A549 (cell line): ENCODE data around the gene MPP3. TPM values are rescaled to one million over a fixed set of nuclear protein-coding genes. Genes with fewer than 3 reads are reported as not detected.

Experiments used
- ATAC-seq, 2 experiments: fragments of 200-7000 bp in 1 of 2; fragments of >200 bp in 1 of 2; cut with Nextera tagmentation in 1 of 2; cut with Tn5 transposase in 1 of 2; 3 replicates each; pipeline versions ENCODE4 v1.8.0 to v1.9.1; 2018 to 2020; ENCODE audit warnings: mild to moderate bottlenecking in 1 of 2, moderate library complexity in 1 of 2
- CTCF ChIA-PET: fragments of 300-600 bp; sonication (Branson Sonifier 250); formaldehyde crosslinking; extraction: SDS; loops from one replicate; lab custom pipeline; 2021; ENCODE audit warnings: antibody characterized with exemption, inconsistent platforms; lab: Yijun Ruan, JAX
- POLR2A ChIA-PET: fragments of 350-600 bp; formaldehyde crosslinking; extraction: SDS; loops from one replicate; lab custom pipeline; 2021; ENCODE audit warnings: antibody characterized with exemption, inconsistent platforms; lab: Yijun Ruan, JAX
- DNase-seq, 2 experiments: peaks; one replicate each; pipeline versions ENCODE4 v3.0.0 to v3.0.0-alpha.2; 2011 to 2016; ENCODE audit warnings: low read depth in 1 of 2, low spot score in 1 of 2
- FAIRE-seq: peaks from 2 replicates; lab custom pipeline; 2011; peaks lifted over from hg19 to GRCh38; lab: Jason Lieb, UNC
- H3K27ac ChIP-seq, 2 experiments: fragments of >200 bp; sonication (Bioruptor Twin); formaldehyde crosslinking; 3 replicates each; pipeline ENCODE4 v1.5.1; 2016 to 2017
- H3K4me1 ChIP-seq: fragments of >200 bp; sonication (Bioruptor Twin); formaldehyde crosslinking; 3 replicates; pipeline ENCODE4 v1.6.1; 2016
- H3K4me2 ChIP-seq: fragments of >200 bp; sonication (Bioruptor Twin); formaldehyde crosslinking; 3 replicates; pipeline ENCODE4 v1.6.1; 2016
- H3K4me3 ChIP-seq: fragments of >200 bp; sonication (Bioruptor Twin); formaldehyde crosslinking; 3 replicates; pipeline ENCODE4 v1.5.1; 2016
- H3K9me3 ChIP-seq: fragments of >200 bp; sonication (Bioruptor Twin); formaldehyde crosslinking; 3 replicates; pipeline ENCODE4 v1.6.1; 2016
- CBX8 ChIP-seq: fragments of 200-600 bp; sonication (generic); IDR thresholded peaks from 2 replicates; pipeline ENCODE4 v1.6.1; 2016
- CHD2 ChIP-seq: fragments of 150-350 bp; IDR thresholded peaks from 2 replicates; pipeline ENCODE4 v1.6.1; 2014; ENCODE audit warnings: low read length; ENCODE audit not compliant: partially characterized antibody
- CHD4 ChIP-seq: fragments of 200-600 bp; sonication (generic); IDR thresholded peaks from 2 replicates; pipeline ENCODE4 v1.6.1; 2016; ENCODE audit warnings: antibody characterized with exemption, mild to moderate bottlenecking, borderline replicate concordance
- CTCF ChIP-seq: fragments of >200 bp; sonication (Bioruptor Twin); formaldehyde crosslinking; IDR thresholded peaks from 3 replicates; pipeline ENCODE4 v1.5.1; 2016
- EHF ChIP-seq: fragments of 250-450 bp; sonication (Bioruptor Pico); IDR thresholded peaks from 2 replicates; pipeline ENCODE4 v1.5.0; 2020; ENCODE audit warnings: mild to moderate bottlenecking
- EHMT2 ChIP-seq: fragments of 200-600 bp; sonication (generic); IDR thresholded peaks from 2 replicates; pipeline ENCODE4 v1.6.1; 2016; ENCODE audit warnings: antibody characterized with exemption, low read depth, mild to moderate bottlenecking, moderate library complexity
- EP300 ChIP-seq, 2 experiments: fragments of >200 bp; sonication (Bioruptor Twin); formaldehyde crosslinking; IDR thresholded peaks; 2 replicates in 1 of 2; 3 replicates in 1 of 2; pipeline ENCODE4 v1.6.1; 2016 to 2017
- ESRRA ChIP-seq: fragments of 150-350 bp; IDR thresholded peaks from 2 replicates; pipeline ENCODE4 v1.6.1; 2014; ENCODE audit warnings: mild to moderate bottlenecking, low read length, borderline replicate concordance
- FOSB ChIP-seq: fragments of 250-450 bp; sonication (Bioruptor Pico); IDR thresholded peaks from 2 replicates; pipeline ENCODE4 v1.5.0; 2020; ENCODE audit warnings: mild to moderate bottlenecking, moderate library complexity
- FOXS1 ChIP-seq: fragments of 250-450 bp; sonication (Bioruptor Pico); IDR thresholded peaks from 2 replicates; pipeline ENCODE4 v1.5.0; 2020; ENCODE audit warnings: mild to moderate bottlenecking, moderate library complexity
- HDAC2 ChIP-seq: fragments of 200-600 bp; sonication (generic); IDR thresholded peaks from 2 replicates; pipeline ENCODE4 v1.6.1; 2016
- HEYL ChIP-seq: fragments of 250-450 bp; sonication (Bioruptor Pico); IDR thresholded peaks from 2 replicates; pipeline ENCODE4 v1.8.0; 2021; ENCODE audit warnings: mild to moderate bottlenecking, moderate library complexity
- HOXA7 ChIP-seq: fragments of 250-450 bp; sonication (Bioruptor Pico); IDR thresholded peaks from 2 replicates; pipeline ENCODE4 v1.5.0; 2020; ENCODE audit warnings: mild to moderate bottlenecking, moderate library complexity
- KDM5A ChIP-seq: fragments of 200-600 bp; sonication (generic); IDR thresholded peaks from 2 replicates; pipeline ENCODE4 v1.6.1; 2016; ENCODE audit warnings: antibody characterized with exemption, mild to moderate bottlenecking
- MAX ChIP-seq: IDR thresholded peaks from 2 replicates; pipeline ENCODE4 v1.6.1; 2012
- MAZ ChIP-seq: fragments of 150-350 bp; IDR thresholded peaks from 2 replicates; pipeline ENCODE4 v1.6.1; 2014; ENCODE audit warnings: antibody characterized with exemption, low read depth, low read length, borderline replicate concordance
- MYC ChIP-seq: IDR thresholded peaks from 2 replicates; pipeline ENCODE4 v1.6.1; 2012; ENCODE audit warnings: mild to moderate bottlenecking, inconsistent platforms, low read length, improper control_type of control experiment, borderline replicate concordance
- NFE2L2 ChIP-seq: fragments of 150-350 bp; conservative IDR thresholded peaks from 2 replicates; pipeline ENCODE4 v1.6.1; 2014; ENCODE audit warnings: low read length
- NPAS2 ChIP-seq: fragments of 250-450 bp; sonication (Bioruptor Pico); IDR thresholded peaks from 2 replicates; pipeline ENCODE4 v1.8.0; 2022; ENCODE audit warnings: mild to moderate bottlenecking, moderate library complexity, borderline replicate concordance
- NR3C1 ChIP-seq: fragments of >200 bp; sonication (Bioruptor Twin); formaldehyde crosslinking; IDR thresholded peaks from 3 replicates; pipeline ENCODE4 v1.6.1; 2017
- POLR2A ChIP-seq: IDR thresholded peaks from 2 replicates; pipeline ENCODE4 v1.6.1; 2012; ENCODE audit warnings: mild to moderate bottlenecking, low read length
- TP53 ChIP-seq: fragments of 250-450 bp; sonication (Bioruptor Pico); IDR thresholded peaks from 2 replicates; pipeline ENCODE4 v1.5.0; 2021; ENCODE audit warnings: mild to moderate bottlenecking, moderate library complexity
- USF2 ChIP-seq: fragments of 450-650 bp; IDR thresholded peaks from 2 replicates; pipeline ENCODE4 v1.6.1; 2014; ENCODE audit warnings: antibody characterized with exemption
- ZC3H11A ChIP-seq: fragments of 450-650 bp; IDR thresholded peaks from 2 replicates; pipeline ENCODE4 v1.6.1; 2014; ENCODE audit warnings: antibody characterized with exemption, mild to moderate bottlenecking
- WGBS: methylation state at CpG from one replicate; pipeline ENCODE4 v1.1.6; 2017; ENCODE audit errors: missing lambda C conversion rate; 5-methylcytosine and 5-hydroxymethylcytosine counted together
- polyA plus RNA-seq, 4 experiments: library from polyadenylated mRNA; depleted of rRNA in 3 of 4; stranded (reverse); fragments of >200 nt; fragmentation: RNase III in 1 of 4; extraction: RNeasy Plus Mini Kit Qiagen cat#74134 plus additional on column Dnase treatment in 1 of 4; gene quantifications; 2 replicates in 3 of 4; 3 replicates in 1 of 4; pipeline ENCODE4 v1.2.3, GENCODE V29; 2011 to 2017
- TF ChIP-seq, protein P1 (sequence below): fragments of 250-450 bp; sonication (Bioruptor Pico); IDR thresholded peaks from 2 replicates; pipeline ENCODE4 v1.5.0; 2021; ENCODE audit warnings: mild to moderate bottlenecking, moderate library complexity, borderline replicate concordance
- TF ChIP-seq, protein P2 (sequence below): fragments of >200 bp; sonication (Bioruptor Twin); formaldehyde crosslinking; IDR thresholded peaks from 2 replicates; pipeline ENCODE4 v1.6.1; 2016
- TF ChIP-seq, protein P3 (sequence below): IDR thresholded peaks from 2 replicates; pipeline ENCODE4 v1.6.1; 2012; ENCODE audit warnings: low read depth, borderline replicate concordance
- TF ChIP-seq, protein P4 (sequence below): fragments of 250-450 bp; sonication (Bioruptor Pico); IDR thresholded peaks from 2 replicates; pipeline ENCODE4 v1.5.0; 2020; ENCODE audit warnings: low read depth, mild to moderate bottlenecking, moderate library complexity

MPP3 gene
- polyA plus RNA-seq, 2 of the 4 experiments (the other 2 are of a cell fraction) = 15.5 to 21.4 TPM

- peak; percentile 39 for FAIRE-seq
- no peak for ATAC-seq
- Histone ChIP-seq H3K4me3 (no peak overlapping the region), H3K4me1 (peaks cover 18% of the 10 kb centered on the region), H3K4me2 (no peak overlapping the region), H3K9me3 (no peaks in the 10 kb centered on the region), H3K27ac (no peak overlapping the region)
- CTCF ChIA-PET = interaction anchor here (0.6 to 7.9 kb wide), 5 partner anchors 9 to 225 kb away, joined by 3 to 151 read pairs (median 11); partner anchors contain the start of genes CD300LG, ETV4 and SOST
- DNase-seq = no peak
- 87% methylated on average over 9 of the region's 9 CpGs for WGBS
- POLR2A ChIA-PET = no interaction called here
- TF ChIP-seq USF2 = no peak
- TF ChIP-seq, protein P1, sequence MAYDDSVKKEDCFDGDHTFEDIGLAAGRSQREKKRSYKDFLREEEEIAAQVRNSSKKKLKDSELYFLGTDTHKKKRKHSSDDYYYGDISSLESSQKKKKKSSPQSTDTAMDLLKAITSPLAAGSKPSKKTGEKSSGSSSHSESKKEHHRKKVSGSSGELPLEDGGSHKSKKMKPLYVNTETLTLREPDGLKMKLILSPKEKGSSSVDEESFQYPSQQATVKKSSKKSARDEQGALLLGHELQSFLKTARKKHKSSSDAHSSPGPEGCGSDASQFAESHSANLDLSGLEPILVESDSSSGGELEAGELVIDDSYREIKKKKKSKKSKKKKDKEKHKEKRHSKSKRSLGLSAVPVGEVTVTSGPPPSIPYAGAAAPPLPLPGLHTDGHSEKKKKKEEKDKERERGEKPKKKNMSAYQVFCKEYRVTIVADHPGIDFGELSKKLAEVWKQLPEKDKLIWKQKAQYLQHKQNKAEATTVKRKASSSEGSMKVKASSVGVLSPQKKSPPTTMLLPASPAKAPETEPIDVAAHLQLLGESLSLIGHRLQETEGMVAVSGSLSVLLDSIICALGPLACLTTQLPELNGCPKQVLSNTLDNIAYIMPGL (CRISPR knock-in tag) = no peak
- TF ChIP-seq MAX = no peak
- TF ChIP-seq, protein P2, sequence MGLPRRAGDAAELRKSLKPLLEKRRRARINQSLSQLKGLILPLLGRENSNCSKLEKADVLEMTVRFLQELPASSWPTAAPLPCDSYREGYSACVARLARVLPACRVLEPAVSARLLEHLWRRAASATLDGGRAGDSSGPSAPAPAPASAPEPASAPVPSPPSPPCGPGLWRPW = no peak
- TF ChIP-seq HEYL = no peak
- no peak for TF ChIP-seq KDM5A
- no peak for TF ChIP-seq FOXS1 (CRISPR knock-in tag)
- no peak for TF ChIP-seq HDAC2
- TF ChIP-seq NFE2L2 = no peak
- TF ChIP-seq NR3C1 = no peak
- TF ChIP-seq MYC = no peak
- TF ChIP-seq MAZ = no peak
- TF ChIP-seq POLR2A = no peak
- TF ChIP-seq ESRRA = no peak
- TF ChIP-seq FOSB (CRISPR knock-in tag) = no peak
- TF ChIP-seq EP300 (IDR thresholded peaks at IDR 0.05) = no peak
These were observed 61.5 kb downstream of the MPP3 start for GRCh38 chr17:43771463-43771862.

DNA sequence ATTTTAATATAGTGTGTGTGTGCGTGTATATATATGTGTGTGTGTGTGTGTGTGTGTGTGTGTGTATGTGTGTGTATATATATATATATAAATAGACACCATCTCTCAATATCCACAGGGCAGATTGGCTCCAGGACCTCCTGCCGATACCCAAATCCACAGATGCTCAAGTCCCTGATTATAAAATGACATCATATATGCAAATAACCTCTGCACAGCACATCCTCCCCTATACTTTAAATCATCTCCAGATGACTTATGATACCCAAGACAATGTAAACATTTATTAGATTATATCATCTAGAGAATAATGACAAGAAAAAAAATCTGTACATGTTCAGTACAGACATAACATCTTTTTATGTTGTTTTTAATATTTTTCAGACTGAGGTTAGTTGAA, 62.0 kb downstream of the MPP3 start:
- H3K27ac ChIP-seq = no peak overlapping the region
- H3K9me3 ChIP-seq = no peaks in the 10 kb centered on the region
- ATAC-seq = no peak
- FAIRE-seq = no peak
- H3K4me3 ChIP-seq = no peak overlapping the region
- TF ChIP-seq ESRRA (no peak), EHF (no peak), HEYL (no peak), CHD2 (no peak), USF2 (no peak), ZC3H11A (no peak), EP300 (IDR thresholded peaks at IDR 0.05) (no peak), CBX8 (no peak), CTCF (no peak), HOXA7 (no peak), NPAS2 (CRISPR knock-in tag) (no peak), NR3C1 (no peak), TP53 (CRISPR knock-in tag) (no peak), CHD4 (no peak), MAZ (no peak), EHMT2 (no peak)
- TF ChIP-seq, protein P3, sequence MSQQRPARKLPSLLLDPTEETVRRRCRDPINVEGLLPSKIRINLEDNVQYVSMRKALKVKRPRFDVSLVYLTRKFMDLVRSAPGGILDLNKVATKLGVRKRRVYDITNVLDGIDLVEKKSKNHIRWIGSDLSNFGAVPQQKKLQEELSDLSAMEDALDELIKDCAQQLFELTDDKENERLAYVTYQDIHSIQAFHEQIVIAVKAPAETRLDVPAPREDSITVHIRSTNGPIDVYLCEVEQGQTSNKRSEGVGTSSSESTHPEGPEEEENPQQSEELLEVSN = no peak
- TF ChIP-seq, protein P2 = no peak
- TF ChIP-seq, protein P4, sequence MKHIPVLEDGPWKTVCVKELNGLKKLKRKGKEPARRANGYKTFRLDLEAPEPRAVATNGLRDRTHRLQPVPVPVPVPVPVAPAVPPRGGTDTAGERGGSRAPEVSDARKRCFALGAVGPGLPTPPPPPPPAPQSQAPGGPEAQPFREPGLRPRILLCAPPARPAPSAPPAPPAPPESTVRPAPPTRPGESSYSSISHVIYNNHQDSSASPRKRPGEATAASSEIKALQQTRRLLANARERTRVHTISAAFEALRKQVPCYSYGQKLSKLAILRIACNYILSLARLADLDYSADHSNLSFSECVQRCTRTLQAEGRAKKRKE (CRISPR knock-in tag) = no peak
- TF ChIP-seq, all 56 proteins: peak for 0
- peaks cover 18% of the 10 kb centered on the region for H3K4me1 ChIP-seq
- H3K4me2 ChIP-seq = no peak overlapping the region
- CTCF ChIA-PET = interaction anchor here (1.6 to 2.5 kb wide), 2 partner anchors 10 to 13 kb away, joined by 3 to 34 read pairs; no protein-coding TSS in a partner anchor
- no peak for DNase-seq
- POLR2A ChIA-PET = no interaction called here
- 92% methylated on average over 2 of the region's 2 CpGs for WGBS
